IPS-18c (cell line): ENCODE data around the gene PRUNE2.

ENCODE experiments used
- H3K4me3 ChIP-seq: 2 replicates; pipeline ENCODE4 v1.7.0; 2013; ENCODE audit warnings: low read depth, mild to moderate bottlenecking, low read length, moderate library complexity; ENCODE audit not compliant: insufficient read depth
- H3K9me3 ChIP-seq: one replicate; pipeline ENCODE4 v1.6.1; 2013; ENCODE audit warnings: mild to moderate bottlenecking, low read length, moderate library complexity; ENCODE audit not compliant: control insufficient read depth, insufficient read depth

PRUNE2 gene

GRCh38 chr9:76619197-76619596 lies 286.7 kb downstream of the PRUNE2 start:
- Histone ChIP-seq H3K9me3 (no peaks in the 10 kb centered on the region), H3K4me3 (no peak overlapping the region)

GRCh38 chr9:76618762-76619161 lies 287.2 kb downstream of the PRUNE2 start:
- no peaks in the 10 kb centered on the region for H3K9me3 ChIP-seq
- no peak overlapping the region for H3K4me3 ChIP-seq

GRCh38 chr9:76617497-76618175 lies 288.3 kb downstream of the PRUNE2 start:
- H3K9me3 ChIP-seq = no peaks in the 10 kb centered on the region

GRCh38 chr9:76616780-76617179 lies 289.1 kb downstream of the PRUNE2 start:
- Histone ChIP-seq H3K4me3 (no peak overlapping the region), H3K9me3 (peaks cover 2% of the 10 kb centered on the region)

More at GRCh38 chr9:76617497-76618175, 288.3 kb downstream of the PRUNE2 start:
- no peak overlapping the region for H3K4me3 ChIP-seq

GRCh38 chr9:76615177-76615603 lies 290.7 kb downstream of the PRUNE2 start:
- Histone ChIP-seq H3K4me3 (no peak overlapping the region), H3K9me3 (peaks cover 2% of the 10 kb centered on the region)

GRCh38 chr9:76613974-76614373 lies 291.9 kb downstream of the PRUNE2 start:
- peaks cover 2% of the 10 kb centered on the region for H3K9me3 ChIP-seq
- H3K4me3 ChIP-seq = no peak overlapping the region

- Histone ChIP-seq H3K4me3 (no peak overlapping the region), H3K9me3 (peaks cover 2% of the 10 kb centered on the region)
Measured at GRCh38 chr9:76613150-76613781, 292.6 kb downstream of the PRUNE2 start.

- Histone ChIP-seq H3K4me3 (no peak overlapping the region), H3K9me3 (peaks cover 2% of the 10 kb centered on the region)
Measured at GRCh38 chr9:76610011-76610352, 295.9 kb downstream of the PRUNE2 start.

GRCh38 chr9:76609285-76610010 lies 296.5 kb downstream of the PRUNE2 start:
- Histone ChIP-seq H3K9me3 (peaks cover 2% of the 10 kb centered on the region), H3K4me3 (no peak overlapping the region)

GRCh38 chr9:76608575-76609273 lies 297.2 kb downstream of the PRUNE2 start:
- no peak overlapping the region for H3K4me3 ChIP-seq
- peaks cover 2% of the 10 kb centered on the region for H3K9me3 ChIP-seq

GRCh38 chr9:76607730-76608436 lies 298.0 kb downstream of the PRUNE2 start:
- peaks cover 2% of the 10 kb centered on the region for H3K9me3 ChIP-seq
- H3K4me3 ChIP-seq = no peak overlapping the region

GRCh38 chr9:76605321-76605900 lies 300.5 kb downstream of the PRUNE2 start:
- Histone ChIP-seq H3K4me3 (no peak overlapping the region), H3K9me3 (no peaks in the 10 kb centered on the region)

GRCh38 chr9:76603931-76604570 lies 301.9 kb downstream of the PRUNE2 start:
- H3K9me3 ChIP-seq = no peaks in the 10 kb centered on the region

GRCh38 chr9:76603448-76603895 lies 302.4 kb downstream of the PRUNE2 start:
- no peak overlapping the region for H3K4me3 ChIP-seq
- no peaks in the 10 kb centered on the region for H3K9me3 ChIP-seq

More at GRCh38 chr9:76603931-76604570, 301.9 kb downstream of the PRUNE2 start:
- no peak overlapping the region for H3K4me3 ChIP-seq

GRCh38 chr9:76602199-76602598 lies 303.7 kb downstream of the PRUNE2 start:
- H3K4me3 ChIP-seq = no peak overlapping the region
- no peaks in the 10 kb centered on the region for H3K9me3 ChIP-seq

- Histone ChIP-seq H3K4me3 (no peak overlapping the region), H3K9me3 (no peaks in the 10 kb centered on the region)
Measured at GRCh38 chr9:76600007-76600615, 305.8 kb downstream of the PRUNE2 start.
